Measurements from ENCODE around the gene SF1. TPM values are rescaled to one million over a fixed set of nuclear protein-coding genes. Genes with fewer than 3 reads are reported as not detected.

The SF1 gene
- total RNA-seq, 3 donors from 2014 or later (not counting 1 experiment from before 2014, with no cell fraction given), result 841 to 864 (median 845) TPM

GRCh38 chr11:64744544-64745188, 33.7 kb downstream of the SF1 start:
- Histone ChIP-seq H3K27ac (ENCODE audit: low read length) (peak overlapping the region; percentile 85), H3K4me3 (ENCODE audit: low read length) (peak overlapping the region; percentile 63), H3K9me3 (ENCODE audit: control insufficient read depth, insufficient read depth, low read length) (no peaks in the 10 kb centered on the region), H3K36me3 (ENCODE audit: control insufficient read depth, insufficient read depth, low read length) (peaks cover 19% of the 10 kb centered on the region), H3K4me1 (ENCODE audit: control insufficient read depth, insufficient read depth, low read length) (peaks cover 48% of the 10 kb centered on the region), H3K27me3 (ENCODE audit: control insufficient read depth, insufficient read depth, low read length) (no peaks in the 10 kb centered on the region)
- no peaks in the 10 kb centered on the region for H3K36me3 Mint-ChIP-seq
- peak overlapping the region; percentile 98 for H3K27ac Mint-ChIP-seq
- no peak for DNase-seq
- H3K4me3 Mint-ChIP-seq, result peak overlapping the region; percentile 99
- H3K27me3 Mint-ChIP-seq (ENCODE audit: low read depth in 2 of 2), result no peaks in the 10 kb centered on the region
- H3K9me3 Mint-ChIP-seq, result no peaks in the 10 kb centered on the region
- intact Hi-C loops (cut with micrococcal nuclease), result loop anchor here (5.0 kb wide), 1 partner anchor 68 kb away; the partner anchor contains the start of gene MEN1
- peak; percentile 1 to 3 (median 2) for ATAC-seq
- under 1% methylated on average over 81 of the region's 89 CpGs for WGBS (ENCODE audit: insufficient coverage)
- TF ChIP-seq CTCF (IDR thresholded peaks at IDR 0.05), result no peak
- peaks cover 33 to 68% of the 10 kb centered on the region in 2 donors for H3K4me1 Mint-ChIP-seq

- peak within 1 kb of the TSS; percentile 98 for H3K27ac Mint-ChIP-seq
These were observed 34.5 kb downstream of the SF1 start, which contains the start of gene RASGRP2 for GRCh38 chr11:64743591-64744543. Gene RASGRP2, minus strand, starts transcription at chr11:64744142. Its CDS starts 1,276 bp downstream, at chr11:64742866.

GRCh38 chr11:64742889-64743590, 35.3 kb downstream of the SF1 start:
- Mint-ChIP-seq H3K4me1 (peaks cover 33 to 69% of the 10 kb centered on the region in 2 donors), H3K27me3 (ENCODE audit: low read depth in 2 of 2) (no peaks in the 10 kb centered on the region), H3K9me3 (no peaks in the 10 kb centered on the region), H3K27ac (peak overlapping the region; percentile 98), H3K36me3 (no peaks in the 10 kb centered on the region), H3K4me3 (peak overlapping the region; percentile 99)
- H3K4me3 ChIP-seq (ENCODE audit: low read length), result peak overlapping the region; percentile 61
- H3K36me3 ChIP-seq (ENCODE audit: control insufficient read depth, insufficient read depth, low read length), result peaks cover 31% of the 10 kb centered on the region
- peak; percentile 22 to 48 (median 23) for ATAC-seq
- intact Hi-C loops (cut with micrococcal nuclease), result loop anchor here (1.0 to 5.0 kb wide), 3 partner anchors 24 to 69 kb away; partner anchors contain the start of genes MEN1 and SF1
- TF ChIP-seq CTCF (IDR thresholded peaks at IDR 0.05), result peak; percentile 72
- no peaks in the 10 kb centered on the region for H3K27me3 ChIP-seq (ENCODE audit: control insufficient read depth, insufficient read depth, low read length)
- no peaks in the 10 kb centered on the region for H3K9me3 ChIP-seq (ENCODE audit: control insufficient read depth, insufficient read depth, low read length)
- peak; percentile 81 to 86 for DNase-seq
- H3K4me1 ChIP-seq (ENCODE audit: control insufficient read depth, insufficient read depth, low read length), result peaks cover 48% of the 10 kb centered on the region
- peak overlapping the region; percentile 82 for H3K27ac ChIP-seq (ENCODE audit: low read length)
- WGBS (ENCODE audit: insufficient coverage), result under 1% methylated on average over 57 of the region's 58 CpGs

More at GRCh38 chr11:64743591-64744543, 34.5 kb downstream of the SF1 start, which contains the start of gene RASGRP2:
- H3K4me3 Mint-ChIP-seq, result peak within 1 kb of the TSS; percentile 99
- peak; percentile 62 for TF ChIP-seq CTCF (IDR thresholded peaks at IDR 0.05)
- H3K27me3 ChIP-seq (ENCODE audit: control insufficient read depth, insufficient read depth, low read length), result no peaks in the 10 kb centered on the region
- DNase-seq (peak; percentile 91 to 92), ATAC-seq (peak; percentile 59 to 80 (median 62))
- intact Hi-C loops (cut with micrococcal nuclease), result loop anchor here (1.0 to 5.0 kb wide), 3 partner anchors 23 to 68 kb away; partner anchors contain the start of genes MEN1 and SF1
- under 1% methylated on average over 57 of the region's 57 CpGs for WGBS (ENCODE audit: insufficient coverage)
- H3K36me3 Mint-ChIP-seq, result no peaks in the 10 kb centered on the region
- peaks cover 48% of the 10 kb centered on the region for H3K4me1 ChIP-seq (ENCODE audit: control insufficient read depth, insufficient read depth, low read length)
- H3K36me3 ChIP-seq (ENCODE audit: control insufficient read depth, insufficient read depth, low read length), result peaks cover 27% of the 10 kb centered on the region
- H3K9me3 Mint-ChIP-seq, result no peaks in the 10 kb centered on the region
- H3K9me3 ChIP-seq (ENCODE audit: control insufficient read depth, insufficient read depth, low read length), result no peaks in the 10 kb centered on the region
- H3K27ac ChIP-seq (ENCODE audit: low read length), result peak within 1 kb of the TSS; percentile 85
- H3K4me1 Mint-ChIP-seq, result peaks cover 33 to 73% of the 10 kb centered on the region in 2 donors
- peak within 1 kb of the TSS; percentile 63 for H3K4me3 ChIP-seq (ENCODE audit: low read length)
- H3K27me3 Mint-ChIP-seq (ENCODE audit: low read depth in 2 of 2), result no peaks in the 10 kb centered on the region
